K562 (cell line): Measurements from ENCODE around the gene OPA3. TPM values are rescaled to one million over a fixed set of nuclear protein-coding genes. Genes with fewer than 3 reads are reported as not detected.

Source experiments
- ARID1B ChIP-seq: fragments of 450-650 bp; IDR thresholded peaks from 2 replicates; pipeline ENCODE4 v1.6.1; 2016; ENCODE audit warnings: antibody characterized with exemption, mild to moderate bottlenecking, inconsistent platforms
- ARID2 ChIP-seq: fragments of 450-650 bp; IDR thresholded peaks from 2 replicates; pipeline ENCODE4 v1.6.1; 2017; ENCODE audit warnings: antibody characterized with exemption, mild to moderate bottlenecking
- GMEB1 ChIP-seq: fragments of 250-450 bp; sonication (Bioruptor Pico); IDR thresholded peaks from 2 replicates; pipeline ENCODE4 v1.4.0; 2020; ENCODE audit warnings: mild to moderate bottlenecking
- MAFG ChIP-seq: fragments of 450-650 bp; conservative IDR thresholded peaks from 2 replicates; pipeline ENCODE4 v1.6.1; 2016; ENCODE audit warnings: missing genetic modification characterization, missing compliant biosample characterization
- MYC ChIP-seq, 2 experiments: fragments of 250-450 bp in 1 of 2; sonication (Bioruptor Pico) in 1 of 2; IDR thresholded peaks; 2 replicates each; pipeline versions ENCODE4 v1.5.1 to v1.6.1; 2012 to 2021; ENCODE audit warnings: low read depth in 2 of 2, borderline replicate concordance in 1 of 2, improper control_type of control experiment in 1 of 2, low read length in 1 of 2, mild to moderate bottlenecking in 1 of 2, moderate library complexity in 1 of 2
- NFIC ChIP-seq: fragments of 450-650 bp; IDR thresholded peaks from 2 replicates; pipeline ENCODE4 v1.6.1; 2017; ENCODE audit warnings: mild to moderate bottlenecking, inconsistent platforms
- RBM34 ChIP-seq: fragments of 200-400 bp; formaldehyde crosslinking; IDR thresholded peaks from 2 replicates; pipeline ENCODE4 v1.6.1; 2018; ENCODE audit warnings: low read length, borderline replicate concordance; ENCODE audit not compliant: insufficient read depth
- SPI1 ChIP-seq: IDR thresholded peaks from 2 replicates; pipeline ENCODE4 v1.6.1; 2011; ENCODE audit warnings: low read depth, low read length, control low read depth, borderline replicate concordance
- TCF3 ChIP-seq: sonication (generic); formaldehyde crosslinking; IDR thresholded peaks from 2 replicates; pipeline ENCODE4 v1.4.0; 2020; ENCODE audit warnings: mild to moderate bottlenecking, missing genetic modification reagents
- TEAD1 ChIP-seq, 2 experiments: fragments of 450-650 bp in 1 of 2; sonication (generic) in 1 of 2; formaldehyde crosslinking; IDR thresholded peaks; 2 replicates each; pipeline versions ENCODE4 v1.4.0 to v1.8.0; 2020 to 2022; ENCODE audit warnings: mild to moderate bottlenecking in 2 of 2, missing genetic modification reagents in 1 of 2
- TOE1 ChIP-seq, 2 experiments: fragments of 450-650 bp in 1 of 2; sonication (generic) in 1 of 2; formaldehyde crosslinking in 1 of 2; IDR thresholded peaks; 2 replicates each; pipeline versions ENCODE4 v1.7.1 to v1.8.0; 2016 to 2022; ENCODE audit warnings: borderline replicate concordance in 2 of 2, mild to moderate bottlenecking in 2 of 2, antibody characterized with exemption in 1 of 2, inconsistent platforms in 1 of 2, low read depth in 1 of 2, missing genetic modification reagents in 1 of 2, moderate library complexity in 1 of 2
- TSC22D4 ChIP-seq: fragments of 450-650 bp; IDR thresholded peaks from 2 replicates; pipeline ENCODE4 v1.6.1; 2016; ENCODE audit warnings: missing genetic modification characterization, missing biosample characterization, control low read depth
- ZBTB40 ChIP-seq, 2 experiments: fragments of 450-650 bp in 1 of 2; sonication (generic) in 1 of 2; formaldehyde crosslinking in 1 of 2; IDR thresholded peaks; 2 replicates each; pipeline versions ENCODE4 v1.7.1 to v1.9.0; 2016 to 2022; ENCODE audit warnings: inconsistent platforms in 1 of 2, mild to moderate bottlenecking in 1 of 2, missing genetic modification reagents in 1 of 2
- ZFX ChIP-seq: sonication (generic); formaldehyde crosslinking; IDR thresholded peaks from 2 replicates; pipeline ENCODE4 v1.8.0; 2022; ENCODE audit warnings: mild to moderate bottlenecking, missing genetic modification reagents, moderate library complexity
- polyA plus RNA-seq, 8 experiments: library from polyadenylated mRNA; depleted of rRNA in 4 of 8; stranded (reverse) in 5 of 8; unstranded in 3 of 8; fragments of >200 nt; fragmentation: Nextera tagmentation in 2 of 8; fragmentation: Illumina TruSeq in 1 of 8; extraction: Ambion mirVana in 2 of 8; extraction: Trizol in 1 of 8; gene quantifications; 2 replicates each; pipeline versions ENCODE4 v1.2.1 to v1.2.3, GENCODE V29; 2011 to 2014; ENCODE audit warnings: inconsistent platforms in 1 of 8, missing spikeins in 1 of 8
- total RNA-seq, 7 experiments: library from RNA; depleted of rRNA in 6 of 7; stranded (reverse); fragments of >200 nt in 6 of 7; fragmentation: Illumina TruSeq in 2 of 7; extraction: Trizol in 2 of 7; gene quantifications; 2 replicates each; pipeline versions ENCODE4 v1.2.1 to v1.2.3, GENCODE V29; 2011 to 2021; ENCODE audit warnings: low replicate concordance in 1 of 7

The OPA3 gene
- total and polyA plus RNA-seq, 9 of the 15 experiments (the other 6 are each of a cell fraction or from before 2014, with no cell fraction given), result 1.4 to 18.8 (median 9.0) TPM

GRCh38 chr19:45607071-45608029 is 22.7 kb upstream of the OPA3 start (continued):
- TF ChIP-seq ZBTB40 (IDR thresholded peaks at IDR 0.05), result 0 out of 2 replicates have a peak, but pooled peaks have one; percentile 39
- no peak for TF ChIP-seq ZBTB40 (CRISPR knock-in tag; IDR thresholded peaks at IDR 0.05)
- peak; percentile 47; the same call in 1 of the 2 replicates for TF ChIP-seq SPI1
- TF ChIP-seq TSC22D4 (tag), result no peak
- TF ChIP-seq TEAD1 (CRISPR knock-in tag; IDR thresholded peaks at IDR 0.05), result no peak
- TF ChIP-seq NFIC, result peak; percentile 71
- TF ChIP-seq TCF3 (CRISPR knock-in tag), result no peak
- TF ChIP-seq ARID2, result peak; percentile 59; the same call in 1 of the 2 replicates
- peak; percentile 71; the same call in 1 of the 2 replicates for TF ChIP-seq TOE1 (IDR thresholded peaks at IDR 0.05; ENCODE audit: borderline replicate concordance)
- TF ChIP-seq TOE1 (CRISPR knock-in tag; IDR thresholded peaks at IDR 0.05; ENCODE audit: borderline replicate concordance, low read depth), result no peak
- no peak for TF ChIP-seq MYC (IDR thresholded peaks at IDR 0.05; ENCODE audit: low read depth, low read length)
- TF ChIP-seq MYC (CRISPR knock-in tag; IDR thresholded peaks at IDR 0.05; ENCODE audit: borderline replicate concordance, low read depth), result no peak
- no peak for TF ChIP-seq GMEB1 (CRISPR knock-in tag)
- TF ChIP-seq RBM34, result no peak
- TF ChIP-seq MAFG (tag), result no peak
- TF ChIP-seq ARID1B, result peak; percentile 35; the same call in 1 of the 2 replicates
- TF ChIP-seq ZFX (CRISPR knock-in tag), result peak; percentile 35; the same call in 1 of the 2 replicates
